Transverse colon (tissue), 4 donors: ENCODE results near the gene MAN1C1. TPM values are rescaled to one million over a fixed set of nuclear protein-coding genes. Genes with fewer than 3 reads are reported as not detected.

Experiments used
- DNase-seq: peaks from one replicate; pipeline ENCODE4 v3.0.0-alpha.2; 2019
- H3K27ac ChIP-seq, 4 donors: fragments of 200-600 bp; sonication (generic); 2 replicates each; pipeline ENCODE4 v1.5.1; 2016 to 2018; ENCODE audit warnings: inconsistent platforms in 4 of 4
- H3K27me3 ChIP-seq: fragments of 200-600 bp; sonication (generic); 2 replicates; pipeline ENCODE4 v1.5.1; 2017; ENCODE audit warnings: inconsistent platforms
- H3K36me3 ChIP-seq, 4 donors: fragments of 200-600 bp; sonication (generic); 2 replicates each; pipeline ENCODE4 v1.5.1; 2017 to 2019; ENCODE audit warnings: inconsistent platforms in 4 of 4
- H3K4me1 ChIP-seq, 4 donors: fragments of 200-600 bp; sonication (generic); 2 replicates each; pipeline ENCODE4 v1.5.1; 2017 to 2020; ENCODE audit warnings: inconsistent platforms in 4 of 4
- H3K4me3 ChIP-seq, 4 donors: fragments of 200-600 bp; sonication (generic); 1 replicate in 1 of 4; 2 replicates in 3 of 4; pipeline versions ENCODE4 v1.5.1 to v1.6.1; 2017 to 2019; ENCODE audit warnings: inconsistent platforms in 4 of 4
- H3K9me3 ChIP-seq, 2 donors: fragments of 200-600 bp; sonication (generic); 2 replicates each; pipeline ENCODE4 v1.5.1; 2017 to 2019; ENCODE audit warnings: inconsistent platforms in 2 of 2
- CTCF ChIP-seq, 5 experiments: fragments of 200-600 bp in 3 of 5; fragments of 450-650 bp in 2 of 5; sonication (generic) in 3 of 5; IDR thresholded peaks; 1 replicate in 2 of 5; 2 replicates in 3 of 5; pipeline ENCODE4 v1.5.1; 2016 to 2017; ENCODE audit warnings: antibody characterized with exemption in 5 of 5, inconsistent platforms in 3 of 5, mild to moderate bottlenecking in 2 of 5, moderate library complexity in 1 of 5
- EP300 ChIP-seq: sonication (generic); formaldehyde crosslinking; IDR thresholded peaks from one replicate; pipeline ENCODE4 v1.6.1; 2017; ENCODE audit warnings: antibody characterized with exemption, low read depth
- POLR2A ChIP-seq: fragments of 450-650 bp; IDR thresholded peaks from one replicate; pipeline ENCODE4 v1.6.1; 2016; ENCODE audit warnings: antibody characterized with exemption, mild to moderate bottlenecking, moderate library complexity
- POLR2AphosphoS5 ChIP-seq, 3 donors: sonication (generic); formaldehyde crosslinking; IDR thresholded peaks; one replicate each; pipeline ENCODE4 v1.6.1; 2016; ENCODE audit warnings: antibody characterized with exemption in 3 of 3
- WGBS, 2 donors: methylation state at CpG; one replicate each; pipeline ENCODE4 v1.1.5; 2018; ENCODE audit warnings: low coverage in 1 of 2; 5-methylcytosine and 5-hydroxymethylcytosine counted together
- in situ Hi-C, 4 donors: fragments of 200-750 bp; cut with MboI; loops; one replicate each; pipeline versions ENCODE4 v1.15.0 to v1.15.1; 2017; ENCODE audit warnings: low sequenced_read_pairs in 3 of 4, low pct_ligation_motif_present in 1 of 4, low pct_unique_long_range_greater_than_20kb in 1 of 4
- intact Hi-C: fragments of 100-400 bp; cut with DNase I; formaldehyde crosslinking; loops from one replicate; pipeline ENCODE4 v1.15.1; 2023; ENCODE audit warnings: low total_unique reads
- total RNA-seq, 4 donors: library from RNA; depleted of rRNA; stranded (reverse); fragments of >200 nt; gene quantifications; one replicate each; pipeline ENCODE4 v1.1.0, GENCODE V29; 2016

The MAN1C1 gene
- total RNA-seq, 4 donors from 2014 or later, result 2.4 to 6.8 (median 4.3) TPM

GRCh38 chr1:25715888-25716287, 99.3 kb downstream of the MAN1C1 start:
- WGBS, 2 donors, result 94% methylated on average over 5 of the region's 5 CpGs; no CpG with 5 or more reads in 1 of the 2 donors
- Histone ChIP-seq H3K9me3 (no peaks in the 10 kb centered on the region), H3K4me3 (no peak overlapping the region), H3K36me3 (no peaks in the 10 kb centered on the region), H3K4me1 (peaks cover 0 to 14% (median 3%) of the 10 kb centered on the region in 4 donors), H3K27ac (no peak overlapping the region), H3K27me3 (no peaks in the 10 kb centered on the region)
- in situ Hi-C loops, result no loop called here
- intact Hi-C loops, result no loop called here
- no peak for DNase-seq
- TF ChIP-seq CTCF (IDR thresholded peaks at IDR 0.05) (no peak), POLR2AphosphoS5 (IDR thresholded peaks at IDR 0.05) (no peak), EP300 (no peak), POLR2A (no peak)

GRCh38 chr1:25716320-25716719, 99.7 kb downstream of the MAN1C1 start:
- in situ Hi-C loops, result no loop called here
- WGBS, 2 donors, result 60 to 89% methylated on average over 1 to 5 of the region's 5 CpGs

GRCh38 chr1:25718732-25719131, 102.1 kb downstream of the MAN1C1 start:
- no peak for DNase-seq
- Histone ChIP-seq H3K4me3 (no peak overlapping the region), H3K9me3 (no peaks in the 10 kb centered on the region), H3K36me3 (no peaks in the 10 kb centered on the region), H3K27ac (no peak overlapping the region), H3K4me1 (no peaks in the 10 kb centered on the region), H3K27me3 (no peaks in the 10 kb centered on the region)
- TF ChIP-seq CTCF (IDR thresholded peaks at IDR 0.05) (no peak), EP300 (no peak), POLR2A (no peak), POLR2AphosphoS5 (IDR thresholded peaks at IDR 0.05) (no peak)
- intact Hi-C loops, result no loop called here
- WGBS, 2 donors, result 96 to 100% methylated on average over 2 of the region's 2 CpGs
- in situ Hi-C loops, result no loop called here

More at GRCh38 chr1:25716320-25716719, 99.7 kb downstream of the MAN1C1 start:
- H3K27me3 ChIP-seq, result no peaks in the 10 kb centered on the region
- no peaks in the 10 kb centered on the region for H3K36me3 ChIP-seq
- H3K9me3 ChIP-seq, result no peaks in the 10 kb centered on the region
- DNase-seq, result no peak
- TF ChIP-seq EP300 (no peak), POLR2AphosphoS5 (IDR thresholded peaks at IDR 0.05) (no peak), CTCF (IDR thresholded peaks at IDR 0.05) (no peak), POLR2A (no peak)
- intact Hi-C loops, result no loop called here
- H3K27ac ChIP-seq, result no peak overlapping the region
- H3K4me3 ChIP-seq, result no peak overlapping the region
- H3K4me1 ChIP-seq, result peaks cover 0 to 11% (median 3%) of the 10 kb centered on the region in 4 donors

- intact Hi-C loops, result no loop called here
- Histone ChIP-seq H3K9me3 (no peaks in the 10 kb centered on the region), H3K27me3 (no peaks in the 10 kb centered on the region), H3K27ac (no peak overlapping the region), H3K36me3 (no peaks in the 10 kb centered on the region), H3K4me1 (no peaks in the 10 kb centered on the region), H3K4me3 (no peak overlapping the region)
- DNase-seq, result no peak
- in situ Hi-C loops, result no loop called here
- 78 to 82% methylated on average over 5 of the region's 5 CpGs for WGBS, 2 donors
- TF ChIP-seq CTCF (IDR thresholded peaks at IDR 0.05) (no peak), POLR2AphosphoS5 (IDR thresholded peaks at IDR 0.05) (no peak), POLR2A (no peak), EP300 (no peak)
These were observed 104.0 kb downstream of the MAN1C1 start for GRCh38 chr1:25720624-25721023.
